HG03432 (cell line): Measurements from ENCODE around the gene SATB2.

Experiments
- ATAC-seq: cut with Tn5 transposase; IDR thresholded peaks from one replicate; pipeline ENCODE4 v1.9.1; 2021; ENCODE audit warnings: mild to moderate bottlenecking, moderate library complexity; ENCODE audit not compliant: unreplicated experiment

Gene SATB2

DNA sequence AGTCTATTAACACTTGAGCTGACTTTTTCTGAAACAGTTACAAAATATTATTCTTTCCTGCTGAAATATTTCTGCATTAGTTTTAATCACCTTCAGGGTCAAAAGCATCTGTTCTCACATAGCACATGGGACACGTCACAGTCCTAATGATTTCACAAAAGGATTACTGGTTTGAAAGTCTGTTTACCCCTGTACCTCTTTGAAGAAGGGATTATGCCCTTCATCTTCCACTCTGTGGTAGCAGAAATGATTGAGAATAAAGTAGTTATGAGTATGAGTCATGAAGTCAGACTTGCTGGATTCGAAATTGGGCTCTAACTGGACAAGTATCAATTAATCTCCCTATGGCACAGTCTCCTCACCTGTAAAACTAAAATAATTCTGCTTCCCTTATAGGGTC is 121.2 kb downstream of the SATB2 start:
- no peak for ATAC-seq

DNA sequence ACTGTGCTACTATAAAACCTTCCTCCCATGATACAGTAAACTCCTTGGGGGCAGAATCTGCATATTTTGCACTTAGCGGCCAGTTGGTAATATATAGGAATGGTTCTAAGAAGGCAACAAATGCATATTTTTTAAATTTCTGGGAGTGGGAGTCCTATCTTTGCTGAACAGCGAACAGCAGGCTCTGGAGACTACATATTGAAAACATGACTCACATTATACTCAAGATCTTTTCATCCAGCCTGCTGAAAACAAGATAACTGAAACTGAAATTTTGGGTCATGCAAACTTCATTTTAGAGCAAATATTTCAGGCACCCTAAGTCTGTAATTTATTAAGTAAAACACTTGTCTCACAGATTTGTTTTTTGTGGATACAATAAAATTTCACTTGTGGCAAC is 122.2 kb downstream of the SATB2 start:
- ATAC-seq: no peak

DNA sequence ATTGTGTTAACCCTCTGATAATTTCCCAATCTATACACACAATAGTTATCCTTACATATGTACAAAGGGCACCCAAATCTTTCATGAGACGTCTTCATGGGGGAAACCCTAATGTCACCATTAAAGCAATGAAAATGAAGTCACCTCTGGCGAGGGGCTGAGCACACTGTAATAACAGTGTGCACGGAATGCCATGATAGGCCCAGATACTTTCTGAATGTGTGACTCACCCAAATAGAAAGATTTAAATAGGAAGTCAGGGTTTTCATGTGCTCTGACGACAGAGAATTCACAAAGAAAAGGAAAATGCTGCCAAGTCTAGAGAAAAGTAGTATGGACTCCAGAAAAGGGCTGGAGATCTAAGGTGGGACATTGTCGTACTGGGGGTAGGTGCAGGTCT is 128.3 kb downstream of the SATB2 start:
- no peak for ATAC-seq

DNA sequence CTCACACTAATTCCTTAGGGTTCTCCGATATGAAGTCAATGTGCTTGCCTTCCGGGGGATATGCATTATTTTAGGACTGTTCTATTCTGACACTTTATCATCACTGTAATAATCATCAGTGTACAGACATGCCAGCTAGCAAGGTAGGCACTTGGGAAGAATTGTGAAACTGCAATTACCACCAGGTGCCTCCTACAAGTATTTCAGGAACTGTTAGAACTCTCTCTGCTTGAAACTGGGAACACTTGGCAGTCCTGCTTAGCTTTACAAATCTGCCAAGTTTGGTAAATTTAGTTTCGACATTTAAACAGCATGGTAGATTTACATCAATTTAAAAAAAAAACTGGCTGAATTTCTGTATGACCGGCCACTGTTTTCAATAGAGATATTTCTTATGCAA is 128.7 kb downstream of the SATB2 start:
- ATAC-seq: no peak

DNA sequence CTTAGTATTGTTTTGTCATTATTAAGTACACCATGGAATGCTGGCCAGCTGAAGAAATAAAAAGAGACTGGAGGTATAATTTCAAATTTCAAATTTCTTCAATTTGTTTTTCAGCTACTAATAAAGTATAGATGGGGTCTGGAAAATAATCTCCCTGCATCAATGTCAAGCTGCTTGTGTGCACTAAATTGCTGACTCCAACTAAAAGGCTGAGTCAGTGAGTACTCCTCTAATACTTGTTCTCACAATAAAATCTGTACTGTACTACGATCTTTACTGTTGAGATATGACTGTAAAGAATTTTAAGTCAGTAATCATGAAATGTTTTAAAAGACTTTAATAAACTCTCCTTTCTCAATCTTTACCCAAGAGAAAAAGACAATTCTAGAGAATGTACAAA is 131.9 kb downstream of the SATB2 start:
- ATAC-seq: no peak

DNA sequence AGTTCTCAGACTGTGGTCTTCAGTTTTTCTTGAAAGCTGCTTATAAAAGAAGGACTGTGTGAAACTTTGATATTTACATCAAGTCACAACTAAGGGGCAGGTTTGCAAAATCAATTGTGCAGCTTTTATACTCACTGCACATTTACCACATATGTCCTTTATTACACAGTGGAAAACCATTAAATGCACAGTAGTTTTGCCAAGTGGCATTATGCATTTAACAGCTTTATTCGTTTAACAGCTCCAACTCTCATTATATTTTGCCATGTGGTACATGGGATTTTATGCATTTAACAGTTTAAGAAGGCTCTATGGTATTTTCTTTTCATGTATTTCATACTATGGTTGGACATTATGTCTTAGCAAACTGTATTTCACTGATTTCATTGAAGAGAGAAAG is 135.6 kb downstream of the SATB2 start:
- ATAC-seq: no peak

DNA sequence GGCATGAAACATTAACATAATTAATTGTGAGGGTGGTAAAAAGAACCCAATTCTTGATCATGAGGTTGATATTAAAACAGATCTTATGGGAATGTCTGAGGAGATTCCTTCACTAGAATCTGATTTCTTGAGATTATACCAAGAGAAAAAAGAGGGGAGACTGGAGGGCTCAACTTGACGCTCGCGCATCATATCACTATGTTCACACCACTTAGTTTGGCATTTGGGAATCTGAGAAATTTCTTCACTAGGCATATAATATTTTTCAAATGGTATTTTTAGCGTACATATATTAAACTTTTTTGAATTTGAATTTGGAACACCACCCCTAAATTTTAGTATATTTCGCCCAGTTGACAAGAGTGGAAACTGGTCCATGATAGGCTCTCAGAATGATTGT is 140.1 kb downstream of the SATB2 start:
- ATAC-seq: no peak

DNA sequence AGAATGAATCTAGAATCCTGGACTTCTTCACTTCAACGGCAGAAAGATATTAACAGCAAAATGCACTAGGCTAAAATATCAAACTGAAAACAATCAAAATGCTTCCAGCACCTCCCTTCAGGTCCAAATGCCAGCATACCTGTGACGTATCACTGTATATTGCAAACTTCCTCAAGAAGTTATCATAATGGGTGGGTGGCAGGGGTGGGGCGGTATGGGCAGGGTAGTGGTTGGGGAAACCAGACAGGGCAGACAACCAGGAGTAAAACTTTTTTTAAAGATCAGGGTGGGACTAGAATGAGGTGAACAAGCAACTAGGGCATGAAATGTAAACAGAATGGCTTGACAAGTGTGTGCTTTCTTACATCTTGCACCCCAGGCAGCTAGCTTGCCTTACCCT is 140.9 kb downstream of the SATB2 start:
- ATAC-seq: no peak

DNA sequence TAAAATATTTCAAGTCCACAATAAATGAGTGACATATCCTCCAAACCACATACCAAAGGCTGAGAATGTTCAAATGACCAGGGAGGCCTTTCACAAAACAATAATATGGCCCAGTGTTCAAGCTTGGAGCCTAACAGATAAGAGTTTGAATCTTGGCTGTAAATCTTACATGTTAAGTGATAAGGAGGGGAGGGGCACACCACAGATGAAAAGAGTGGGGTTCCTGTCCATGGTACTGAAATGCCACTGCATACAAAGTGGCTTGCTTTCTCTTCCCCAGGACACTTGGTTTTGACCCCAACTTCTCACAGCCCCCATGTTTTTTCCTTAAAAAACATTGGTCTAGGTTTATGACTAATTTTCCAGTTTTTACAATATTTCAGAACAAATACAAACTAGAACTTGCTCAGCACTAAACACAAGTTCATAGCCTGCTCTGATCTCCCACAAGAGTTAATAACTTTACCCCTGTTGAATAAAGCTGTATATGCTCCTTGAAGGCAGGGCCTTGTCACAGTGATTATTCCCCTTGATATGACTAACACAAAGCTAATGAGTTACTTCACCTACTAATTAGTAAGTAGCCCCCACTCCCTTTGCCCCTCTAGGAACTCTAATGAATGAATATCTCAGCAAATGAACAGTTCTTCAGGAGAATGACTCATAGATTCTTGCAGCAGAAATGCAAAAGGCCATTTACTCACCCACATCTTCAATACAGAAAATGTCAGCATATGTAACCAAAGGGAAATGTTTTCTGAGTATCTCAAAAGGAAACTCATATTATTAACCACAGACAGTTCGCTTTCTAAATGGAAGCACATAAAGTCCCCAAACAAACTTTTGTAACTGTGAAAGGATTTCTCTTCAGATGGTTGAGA is 142.2 kb downstream of the SATB2 start:
- no peak for ATAC-seq

DNA sequence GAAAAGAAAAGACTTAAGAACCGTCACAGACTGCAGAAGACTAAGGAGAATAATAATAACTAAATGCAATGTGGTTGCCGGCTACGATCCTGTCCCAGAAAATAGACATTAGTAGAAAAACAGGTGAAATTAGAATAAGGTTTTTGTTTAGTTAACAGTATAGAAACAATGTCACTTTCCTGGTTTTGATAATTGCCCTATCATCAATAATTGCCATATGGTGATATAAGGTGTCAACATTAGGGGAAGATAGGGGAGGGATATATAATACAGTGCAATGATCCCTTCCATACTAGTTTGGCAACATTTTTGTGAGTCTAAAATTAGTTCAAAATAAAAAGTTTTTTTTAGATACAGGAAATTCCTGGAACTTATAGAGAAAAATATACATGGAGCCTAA is 144.8 kb downstream of the SATB2 start:
- no peak for ATAC-seq

DNA sequence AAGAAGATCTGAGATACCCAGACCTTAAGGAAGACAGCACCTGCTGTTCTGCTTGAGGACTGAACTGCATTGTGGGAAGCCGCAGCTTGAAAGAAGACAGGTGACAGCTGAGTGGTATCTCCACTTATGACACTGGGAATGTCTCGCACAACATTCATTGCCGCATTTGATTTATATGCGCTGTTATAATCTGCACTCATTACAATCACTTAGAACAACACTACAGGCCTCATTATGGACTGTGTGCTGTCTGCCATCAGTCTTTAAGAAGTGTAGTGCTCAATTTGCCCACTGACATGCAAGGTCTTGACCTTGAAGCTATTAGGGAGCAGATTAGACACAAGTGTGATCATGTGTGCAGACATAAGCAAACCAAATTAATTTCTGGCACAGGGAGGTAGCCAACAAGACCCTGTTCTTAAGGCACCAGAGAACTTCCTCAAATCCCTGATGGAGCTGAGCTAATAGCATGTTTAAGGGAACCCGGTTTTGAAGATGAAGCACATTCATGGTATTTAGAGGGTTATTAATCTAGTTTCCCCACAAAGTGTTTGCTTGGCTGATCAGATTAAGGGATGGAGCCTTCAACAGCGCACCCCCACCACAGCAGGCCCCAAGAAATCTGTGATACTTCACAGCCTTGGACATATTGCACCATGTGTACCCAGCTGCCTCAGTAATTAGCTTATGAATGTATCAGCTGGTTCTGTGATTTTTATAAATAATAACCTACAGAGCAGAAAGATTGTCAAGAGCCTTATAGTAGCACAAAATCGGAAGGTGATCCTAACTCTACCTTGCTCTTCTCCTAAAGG is 146.8 kb downstream of the SATB2 start:
- no peak for ATAC-seq

DNA sequence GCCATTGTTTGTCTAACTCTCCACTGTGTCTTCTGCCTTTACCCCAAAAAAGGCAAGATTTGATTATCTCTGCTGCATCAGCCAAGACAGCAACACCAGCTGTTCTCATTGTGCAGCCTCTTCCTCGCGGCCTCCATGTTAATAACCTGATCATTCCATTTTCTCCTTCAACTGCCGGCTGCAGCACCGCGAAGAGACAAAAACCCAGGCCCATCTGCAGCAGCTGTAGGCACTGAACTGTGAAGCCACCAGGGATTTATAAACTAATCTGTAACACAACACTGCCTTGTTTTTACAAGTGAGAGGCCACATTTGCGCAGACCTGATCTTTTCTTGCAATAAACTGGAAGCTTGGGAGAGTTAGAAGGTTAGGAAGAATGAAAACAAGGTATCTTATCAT is 147.8 kb downstream of the SATB2 start:
- ATAC-seq: no peak

DNA sequence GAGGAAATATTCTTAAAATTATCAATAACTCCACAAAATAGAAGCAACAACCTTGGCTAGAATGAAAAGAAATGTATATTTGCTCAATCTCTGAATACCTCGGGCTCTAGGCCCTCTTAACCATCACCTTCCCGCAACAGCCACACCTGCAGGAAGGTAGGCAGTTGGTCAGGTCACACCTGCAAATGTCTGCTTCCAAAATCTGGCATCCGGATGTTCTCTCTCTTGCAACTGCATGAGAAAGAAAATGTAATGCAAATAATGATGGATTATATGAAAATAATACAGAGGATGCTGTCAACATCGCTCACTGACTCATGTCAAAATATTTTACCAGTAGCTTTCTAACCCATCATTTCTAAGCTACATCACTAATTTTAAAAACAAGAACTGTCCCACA is 148.3 kb downstream of the SATB2 start:
- ATAC-seq: no peak

DNA sequence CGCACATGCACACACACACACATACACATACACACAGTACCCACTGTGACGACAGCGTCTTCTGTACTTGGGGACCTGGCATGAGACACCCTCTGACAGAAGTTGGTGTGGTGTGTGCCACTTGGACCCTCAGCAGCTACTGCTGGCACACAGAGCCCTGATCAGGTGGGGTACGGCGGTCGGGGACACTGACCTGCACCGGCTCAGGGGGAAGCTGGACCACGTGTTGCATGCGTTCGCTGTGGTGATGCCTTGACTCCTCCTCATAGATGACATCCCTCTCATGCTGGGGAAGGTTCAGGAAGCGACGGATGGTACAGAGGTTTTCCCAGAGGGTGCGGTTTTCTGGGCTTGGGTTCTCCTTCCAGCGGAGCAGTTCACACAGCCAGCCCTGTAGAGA is 149.2 kb downstream of the SATB2 start:
- ATAC-seq: no peak

DNA sequence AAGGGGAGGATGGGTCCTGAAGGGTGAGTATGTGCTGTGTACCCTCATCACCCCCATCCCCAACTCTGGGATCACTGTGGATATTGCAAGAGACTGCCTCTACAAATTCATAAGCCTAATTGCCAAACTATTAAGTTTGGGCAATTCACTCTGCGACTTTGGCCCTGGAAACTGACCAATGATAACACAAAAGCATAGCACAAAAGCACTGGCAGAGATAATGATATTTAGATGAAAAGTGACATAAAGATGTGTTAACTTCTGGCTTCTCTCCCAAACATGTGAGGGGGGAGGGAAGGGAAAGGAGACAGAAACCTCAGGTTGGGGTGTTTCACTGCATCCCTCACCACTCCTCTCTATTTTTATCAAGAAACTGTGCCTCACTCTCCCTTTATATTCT is 150.3 kb downstream of the SATB2 start:
- ATAC-seq: no peak

DNA sequence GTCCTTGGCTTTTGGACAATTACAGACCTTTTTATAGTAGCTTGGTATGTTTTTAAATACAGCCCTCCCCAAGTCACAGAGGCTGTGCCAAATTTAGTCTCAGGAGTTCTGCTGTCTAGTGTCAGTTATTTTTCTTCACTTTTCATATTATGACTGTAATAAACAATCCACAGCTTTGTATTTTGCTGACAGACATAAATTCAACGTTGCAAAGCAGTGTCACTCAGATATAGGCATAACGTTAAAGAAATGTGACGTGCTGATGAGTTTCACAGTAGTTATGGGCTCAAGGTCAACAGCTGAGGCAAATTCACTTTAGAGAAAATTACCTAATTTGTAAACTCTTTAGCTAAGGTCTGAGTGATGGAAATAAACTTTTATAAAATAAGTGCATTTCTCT is 151.6 kb downstream of the SATB2 start:
- ATAC-seq: no peak

DNA sequence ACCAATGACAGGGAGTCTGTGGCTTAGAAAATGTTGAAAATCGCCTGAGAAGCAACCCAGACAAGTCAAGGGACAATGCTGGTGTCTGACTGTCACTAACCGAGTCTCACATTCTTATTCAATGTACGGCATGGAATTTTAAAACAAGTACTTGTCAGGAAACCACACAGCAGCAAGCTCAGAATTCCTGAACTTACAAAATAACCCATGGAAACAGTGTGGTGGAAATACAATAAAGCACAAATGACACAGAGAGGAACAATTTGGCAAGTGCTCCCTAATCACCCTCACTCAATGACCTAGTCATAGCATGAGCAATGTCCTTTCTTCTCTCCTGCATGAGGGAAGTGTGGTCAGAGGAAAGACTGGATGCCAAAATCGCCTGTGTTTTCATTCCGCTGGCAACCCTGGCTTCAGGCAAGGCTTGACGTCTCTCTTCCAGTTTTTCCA is 154.0 kb downstream of the SATB2 start:
- no peak for ATAC-seq

DNA sequence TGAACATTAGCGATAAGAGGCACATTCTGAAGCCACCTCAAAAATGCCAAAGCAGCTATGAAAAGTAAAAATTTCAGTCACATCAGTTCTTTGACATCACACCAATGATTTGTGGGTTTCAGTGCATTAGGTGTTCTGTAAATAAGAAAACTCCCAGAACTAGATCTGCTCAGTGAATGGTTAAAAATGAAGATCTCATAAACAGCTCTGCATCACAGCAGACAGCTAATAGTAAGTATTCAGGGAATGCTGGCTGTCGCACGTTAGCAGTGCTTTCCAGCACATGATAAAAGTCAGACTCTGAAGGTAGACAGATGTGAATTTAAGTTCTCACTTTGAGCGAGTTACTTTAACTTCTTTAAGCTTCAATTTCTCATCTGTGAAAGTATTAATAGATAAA is 154.9 kb downstream of the SATB2 start:
- ATAC-seq: no peak

DNA sequence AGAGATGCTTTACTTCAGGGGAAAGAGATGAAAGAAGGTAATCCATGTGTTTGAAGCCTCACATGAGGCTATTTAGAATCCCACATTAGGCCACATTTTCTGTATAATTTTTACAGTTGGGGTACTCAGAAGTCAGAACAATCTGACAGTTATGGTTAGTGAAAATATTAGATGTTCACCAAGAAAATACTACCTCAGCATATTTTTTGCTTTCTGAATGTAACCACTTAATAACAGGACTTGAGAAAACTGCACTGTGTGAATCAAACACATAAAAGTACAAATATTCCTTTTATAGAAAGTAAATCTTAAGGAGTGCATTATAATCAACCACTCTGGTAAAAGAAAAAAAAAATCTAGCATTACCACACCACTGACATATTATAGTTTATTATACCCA is 169.3 kb downstream of the SATB2 start:
- ATAC-seq: no peak

DNA sequence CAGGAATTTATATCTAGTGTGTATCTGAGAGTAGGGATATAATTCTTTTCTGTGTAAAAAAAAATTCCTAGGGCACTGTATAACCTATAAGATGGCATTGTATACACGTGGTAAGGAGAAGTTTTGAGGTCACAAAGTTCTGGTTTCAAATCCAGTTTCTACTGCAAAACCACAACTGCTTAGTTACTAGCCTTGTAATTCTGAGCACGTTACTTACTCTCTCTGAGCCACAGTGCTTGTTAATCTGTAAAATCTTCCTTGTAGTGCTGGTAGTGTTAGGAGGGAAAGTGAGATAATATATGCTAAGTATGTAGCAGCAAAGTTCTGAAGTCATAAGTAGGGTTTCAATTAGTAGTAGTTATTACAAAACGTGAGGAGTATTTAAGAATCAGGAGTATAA is 175.4 kb downstream of the SATB2 start:
- no peak for ATAC-seq

DNA sequence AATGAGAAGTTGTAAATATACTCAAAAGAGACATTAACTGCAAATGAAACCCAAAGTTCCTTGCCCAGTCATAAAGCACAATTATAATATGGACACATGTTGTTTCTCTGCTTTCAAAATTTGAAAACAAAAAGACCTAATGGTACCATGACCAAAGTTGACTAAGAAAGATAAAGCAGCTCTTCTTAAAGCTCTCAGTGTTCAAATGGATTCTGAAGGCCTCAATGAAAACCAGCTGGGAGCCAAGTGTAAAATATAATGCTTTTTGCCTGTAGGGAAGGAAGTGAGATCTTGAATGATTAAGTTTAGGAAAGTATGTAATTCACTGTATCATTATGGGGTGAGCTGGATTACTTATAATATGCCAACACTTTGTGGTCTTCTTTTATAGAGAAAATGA is 178.6 kb downstream of the SATB2 start:
- ATAC-seq: no peak

DNA sequence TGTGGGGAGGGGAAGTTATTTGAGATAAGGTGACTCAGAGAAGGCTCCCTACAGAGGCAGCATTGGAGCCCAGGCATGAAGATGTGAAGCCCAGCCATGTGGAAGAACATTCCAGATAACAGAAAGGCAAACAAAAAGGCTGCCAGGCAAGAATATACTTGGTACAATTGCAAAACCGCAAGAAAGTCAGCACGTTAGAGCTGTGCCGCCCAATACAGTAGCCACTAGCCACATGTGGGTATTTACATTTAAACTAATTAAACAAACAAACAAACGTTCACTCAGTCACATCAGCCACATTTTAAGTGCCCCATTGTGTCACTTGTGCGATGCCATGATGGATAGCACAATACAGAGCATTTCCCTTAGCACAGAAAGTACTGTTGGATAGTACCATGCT is 179.6 kb downstream of the SATB2 start:
- ATAC-seq: no peak
